Osteocyte (in vitro differentiated cells): ENCODE measurements around the gene TMPRSS9. TPM values are rescaled to one million over a fixed set of nuclear protein-coding genes. Genes with fewer than 3 reads are reported as not detected.

Source experiments
- DNase-seq: peaks from one replicate; pipeline ENCODE4 v3.0.0; 2021; ENCODE audit warnings: mixed read lengths; ENCODE audit not compliant: unreplicated experiment; ENCODE audit errors: extremely low spot score
- H3K27ac Mint-ChIP-seq: one replicate; pipeline ENCODE4 v1.8.0; 2021; ENCODE audit warnings: mild to moderate bottlenecking, mixed read lengths; ENCODE audit not compliant: unreplicated experiment
- H3K27me3 Mint-ChIP-seq: one replicate; pipeline ENCODE4 v1.8.0; 2021; ENCODE audit warnings: mixed read lengths; ENCODE audit not compliant: unreplicated experiment
- H3K36me3 Mint-ChIP-seq: one replicate; pipeline ENCODE4 v1.8.0; 2021; ENCODE audit warnings: mixed read lengths; ENCODE audit not compliant: unreplicated experiment
- H3K4me1 Mint-ChIP-seq: one replicate; pipeline ENCODE4 v1.8.0; 2021; ENCODE audit warnings: mixed read lengths; ENCODE audit not compliant: unreplicated experiment
- H3K4me3 Mint-ChIP-seq: one replicate; pipeline ENCODE4 v1.8.0; 2021; ENCODE audit warnings: mild to moderate bottlenecking, moderate library complexity, mixed read lengths; ENCODE audit not compliant: unreplicated experiment
- H3K9me3 Mint-ChIP-seq: one replicate; pipeline ENCODE4 v1.8.0; 2021; ENCODE audit warnings: mixed read lengths; ENCODE audit not compliant: unreplicated experiment
- total RNA-seq: library from RNA; stranded (reverse); gene quantifications from 2 replicates; pipeline ENCODE4 v1.2.1, GENCODE V29; 2021
- TF ChIP-seq, protein P1 (sequence below): fragments of 200-600 bp; sonication (generic); IDR thresholded peaks from 2 replicates; pipeline ENCODE4 v1.5.0; 2021; ENCODE audit warnings: antibody characterized with exemption, mild to moderate bottlenecking, moderate library complexity

Gene TMPRSS9
- total RNA-seq, 1 donor from 2014 or later, result 0.08 TPM

DNA sequence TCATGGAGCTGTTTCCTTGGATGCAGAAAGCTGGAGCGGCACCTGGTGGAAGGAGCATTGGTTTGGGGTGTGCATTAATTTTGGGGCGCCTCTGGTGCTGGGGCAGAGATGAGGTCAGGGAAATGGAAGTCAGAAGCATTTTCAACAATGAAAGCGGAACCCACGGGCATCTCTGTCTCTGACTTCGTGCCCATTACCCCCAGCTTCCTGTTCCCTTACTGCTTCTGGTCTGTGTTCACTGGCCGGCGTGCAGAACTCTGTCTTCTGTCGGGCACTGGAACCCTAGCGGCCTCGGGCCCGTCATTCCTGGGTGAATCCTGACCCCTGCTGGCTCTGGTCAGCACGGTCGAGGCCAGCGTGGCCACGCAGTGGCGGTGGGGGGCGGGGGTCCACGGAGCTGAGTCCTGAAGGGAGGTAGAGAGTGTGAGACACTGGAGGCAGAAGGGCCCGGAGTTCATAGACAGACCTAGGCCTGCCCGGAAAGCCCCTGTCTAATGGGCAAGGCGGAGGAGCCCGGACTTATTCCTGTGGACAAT lies 44.2 kb upstream of the TMPRSS9 start:
- H3K27ac Mint-ChIP-seq, result peak overlapping the region; percentile 82
- H3K27me3 Mint-ChIP-seq, result no peaks in the 10 kb centered on the region
- TF ChIP-seq, protein P1, sequence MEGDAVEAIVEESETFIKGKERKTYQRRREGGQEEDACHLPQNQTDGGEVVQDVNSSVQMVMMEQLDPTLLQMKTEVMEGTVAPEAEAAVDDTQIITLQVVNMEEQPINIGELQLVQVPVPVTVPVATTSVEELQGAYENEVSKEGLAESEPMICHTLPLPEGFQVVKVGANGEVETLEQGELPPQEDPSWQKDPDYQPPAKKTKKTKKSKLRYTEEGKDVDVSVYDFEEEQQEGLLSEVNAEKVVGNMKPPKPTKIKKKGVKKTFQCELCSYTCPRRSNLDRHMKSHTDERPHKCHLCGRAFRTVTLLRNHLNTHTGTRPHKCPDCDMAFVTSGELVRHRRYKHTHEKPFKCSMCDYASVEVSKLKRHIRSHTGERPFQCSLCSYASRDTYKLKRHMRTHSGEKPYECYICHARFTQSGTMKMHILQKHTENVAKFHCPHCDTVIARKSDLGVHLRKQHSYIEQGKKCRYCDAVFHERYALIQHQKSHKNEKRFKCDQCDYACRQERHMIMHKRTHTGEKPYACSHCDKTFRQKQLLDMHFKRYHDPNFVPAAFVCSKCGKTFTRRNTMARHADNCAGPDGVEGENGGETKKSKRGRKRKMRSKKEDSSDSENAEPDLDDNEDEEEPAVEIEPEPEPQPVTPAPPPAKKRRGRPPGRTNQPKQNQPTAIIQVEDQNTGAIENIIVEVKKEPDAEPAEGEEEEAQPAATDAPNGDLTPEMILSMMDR, result peak; percentile 77
- peaks cover 9% of the 10 kb centered on the region for H3K9me3 Mint-ChIP-seq
- peak; percentile 90 for DNase-seq
- no peaks in the 10 kb centered on the region for H3K36me3 Mint-ChIP-seq
- H3K4me1 Mint-ChIP-seq, result peaks cover 28% of the 10 kb centered on the region
- H3K4me3 Mint-ChIP-seq, result no peak overlapping the region

DNA sequence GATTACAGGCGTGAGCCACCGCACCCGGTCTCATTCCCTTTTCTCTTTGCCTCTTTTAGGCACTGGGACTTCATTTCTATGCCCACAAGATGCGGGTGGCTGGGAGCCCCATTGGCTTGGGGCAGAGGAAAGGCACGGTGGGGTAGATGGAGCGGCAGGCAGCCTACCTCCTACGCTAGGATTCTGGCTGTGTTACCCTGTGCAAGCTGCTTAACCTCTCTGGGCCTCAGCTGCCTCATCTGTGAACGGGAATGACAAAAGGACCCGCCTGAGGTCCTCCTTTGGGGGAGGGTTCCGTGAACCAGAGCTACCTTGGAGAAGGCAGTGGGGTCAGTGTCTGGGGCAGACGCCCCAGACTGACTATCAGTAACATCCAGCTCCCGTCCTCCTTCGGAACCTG lies 42.8 kb upstream of the TMPRSS9 start:
- peaks cover 28% of the 10 kb centered on the region for H3K4me1 Mint-ChIP-seq
- H3K4me3 Mint-ChIP-seq, result peak overlapping the region; percentile 14
- H3K9me3 Mint-ChIP-seq, result peaks cover 9% of the 10 kb centered on the region
- no peaks in the 10 kb centered on the region for H3K36me3 Mint-ChIP-seq
- no peaks in the 10 kb centered on the region for H3K27me3 Mint-ChIP-seq
- peak overlapping the region; percentile 67 for H3K27ac Mint-ChIP-seq
- TF ChIP-seq, protein P1, result no peak
- no peak for DNase-seq

DNA sequence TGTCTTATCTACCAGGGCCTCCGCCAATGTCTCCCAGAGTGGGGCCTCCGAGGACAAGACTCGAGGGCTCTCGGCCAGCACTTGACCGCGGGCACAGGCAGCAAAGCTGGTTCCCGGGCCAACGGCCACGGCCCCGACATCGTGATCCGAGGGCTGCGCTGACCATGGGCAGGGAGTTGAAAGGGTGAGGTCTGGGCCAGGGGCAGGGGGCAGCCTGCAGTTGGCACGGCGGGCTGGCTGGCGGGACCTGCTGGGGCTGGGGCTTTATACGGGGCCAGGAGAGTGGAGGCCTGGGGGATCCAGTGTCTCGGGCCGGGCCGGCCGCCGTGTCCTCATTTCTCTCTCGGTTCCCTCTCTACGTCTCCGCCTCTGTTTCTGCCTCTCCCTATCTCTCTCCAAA lies 42.3 kb upstream of the TMPRSS9 start:
- no peak for DNase-seq
- Mint-ChIP-seq H3K36me3 (no peaks in the 10 kb centered on the region), H3K9me3 (peaks cover 9% of the 10 kb centered on the region), H3K4me1 (peaks cover 28% of the 10 kb centered on the region), H3K27ac (peak overlapping the region; percentile 60), H3K27me3 (no peaks in the 10 kb centered on the region), H3K4me3 (no peak overlapping the region)
- TF ChIP-seq, protein P1, result no peak

DNA sequence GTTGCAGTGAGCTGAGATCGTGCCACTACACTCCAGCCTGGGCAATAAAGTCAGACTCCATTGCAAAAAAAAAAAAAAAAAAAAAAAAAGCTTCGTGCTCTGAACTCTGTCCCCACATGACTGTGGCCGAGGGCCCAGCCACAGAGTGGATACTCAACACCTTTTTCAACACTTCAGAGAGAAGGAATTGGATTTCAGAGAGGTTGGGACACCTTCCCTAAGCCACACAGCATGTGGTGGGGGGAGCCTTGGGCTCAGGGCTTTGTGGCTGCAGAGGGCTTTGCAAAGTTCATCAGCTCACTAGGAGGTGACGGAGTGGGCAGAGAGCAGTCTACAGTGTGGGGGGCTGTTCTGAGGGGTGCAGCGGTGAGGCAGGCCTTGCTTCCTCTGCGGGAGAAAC lies 41.1 kb upstream of the TMPRSS9 start:
- Mint-ChIP-seq H3K27ac (no peak overlapping the region), H3K27me3 (no peaks in the 10 kb centered on the region), H3K4me3 (no peak overlapping the region), H3K9me3 (peaks cover 9% of the 10 kb centered on the region), H3K4me1 (peaks cover 28% of the 10 kb centered on the region), H3K36me3 (no peaks in the 10 kb centered on the region)
- no peak for DNase-seq
- TF ChIP-seq, protein P1, result no peak

DNA sequence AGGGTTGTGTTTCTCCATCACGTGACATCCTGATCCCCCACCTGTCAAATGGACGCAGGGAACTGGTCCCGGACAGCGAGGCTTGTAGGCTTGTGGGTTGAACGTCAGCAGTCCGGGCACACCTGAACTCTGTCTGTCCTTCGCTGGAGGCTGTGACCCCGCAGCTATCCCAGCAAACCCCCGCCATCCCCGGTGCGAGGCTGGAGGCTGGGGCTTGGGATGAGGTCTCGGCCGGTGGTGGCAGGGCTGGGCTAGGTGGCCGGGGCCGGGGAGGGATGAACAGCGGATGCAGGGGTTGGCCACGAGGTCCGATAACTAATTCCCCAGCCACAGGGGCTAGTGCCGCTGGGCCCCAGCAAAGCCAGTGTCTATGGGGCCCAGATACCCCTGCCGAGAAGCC lies 40.5 kb upstream of the TMPRSS9 start:
- Mint-ChIP-seq H3K4me1 (peaks cover 31% of the 10 kb centered on the region), H3K9me3 (peaks cover 8% of the 10 kb centered on the region), H3K27me3 (no peaks in the 10 kb centered on the region), H3K36me3 (peaks cover 5% of the 10 kb centered on the region), H3K4me3 (no peak overlapping the region), H3K27ac (no peak overlapping the region)
- DNase-seq, result peak; percentile 85
- TF ChIP-seq, protein P1, result no peak
